Esophagus muscularis mucosa (tissue), 4 donors: ENCODE data around the gene C11orf21. TPM values are rescaled to one million over a fixed set of nuclear protein-coding genes. Genes with fewer than 3 reads are reported as not detected.
A peak's percentile ranks its signal among the peaks of the same experiment; 100 is the strongest.

ENCODE experiments used
- DNase-seq: peaks from one replicate; pipeline ENCODE4 v3.0.0-alpha.2; 2017; ENCODE audit errors: extremely low spot score
- H3K27ac ChIP-seq, 4 donors: fragments of 200-600 bp; sonication (generic); replicated peaks in 1 of 4; 1 replicate in 3 of 4; 2 replicates in 1 of 4; pipeline ENCODE4 v1.5.1; 2016 to 2019; ENCODE audit warnings: mild to moderate bottlenecking in 1 of 4
- H3K27me3 ChIP-seq, 4 donors: fragments of 200-600 bp; sonication (generic); one replicate each; pipeline versions ENCODE4 v1.5.1 to v1.6.0; 2016 to 2019
- H3K36me3 ChIP-seq, 4 donors: fragments of 200-600 bp; sonication (generic); one replicate each; pipeline ENCODE4 v1.5.1; 2016 to 2019
- H3K4me1 ChIP-seq, 4 donors: fragments of 200-600 bp; sonication (generic); one replicate each; pipeline ENCODE4 v1.5.1; 2016 to 2019
- H3K4me3 ChIP-seq, 4 donors: fragments of 200-600 bp; sonication (generic); 1 replicate in 2 of 4; 2 replicates in 2 of 4; pipeline ENCODE4 v1.5.1; 2016 to 2019; ENCODE audit warnings: mild to moderate bottlenecking in 4 of 4, moderate library complexity in 1 of 4
- H3K9me3 ChIP-seq, 4 donors: fragments of 200-600 bp; sonication (generic); 1 replicate in 3 of 4; 2 replicates in 1 of 4; pipeline ENCODE4 v1.5.1; 2016 to 2019
- EP300 ChIP-seq: sonication (generic); formaldehyde crosslinking; IDR thresholded peaks from one replicate; pipeline ENCODE4 v1.6.1; 2017; ENCODE audit warnings: antibody characterized with exemption
- POLR2A ChIP-seq: fragments of 450-650 bp; IDR thresholded peaks from one replicate; pipeline ENCODE4 v1.6.1; 2017; ENCODE audit warnings: antibody characterized with exemption, moderate library complexity, mild to moderate bottlenecking, low read depth
- POLR2AphosphoS5 ChIP-seq, 2 donors: sonication (generic); formaldehyde crosslinking; IDR thresholded peaks; one replicate each; pipeline ENCODE4 v1.6.1; 2017; ENCODE audit warnings: antibody characterized with exemption in 2 of 2
- WGBS: methylation state at CpG from one replicate; pipeline ENCODE4 v1.1.5; 2018; 5-methylcytosine and 5-hydroxymethylcytosine counted together
- intact Hi-C: fragments of 100-400 bp; cut with DNase I; formaldehyde crosslinking; loops from one replicate; pipeline ENCODE4 v1.15.1; 2023
- total RNA-seq, 4 donors: library from RNA; depleted of rRNA; stranded (reverse); fragments of >200 nt; gene quantifications; one replicate each; pipeline versions ENCODE4 v1.1.0 to v1.2.1, GENCODE V29; 2016
- TF ChIP-seq, protein P1 (sequence below), 3 experiments: fragments of 200-600 bp in 2 of 3; fragments of 450-650 bp in 1 of 3; sonication (generic) in 2 of 3; IDR thresholded peaks; one replicate each; pipeline ENCODE4 v1.5.1; 2017 to 2019; ENCODE audit warnings: antibody characterized with exemption in 3 of 3, mild to moderate bottlenecking in 2 of 3, moderate library complexity in 1 of 3

Gene C11orf21
- total RNA-seq, 4 donors from 2014 or later = 0.29 to 1.2 (median 0.83) TPM; not detected in 1

DNA sequence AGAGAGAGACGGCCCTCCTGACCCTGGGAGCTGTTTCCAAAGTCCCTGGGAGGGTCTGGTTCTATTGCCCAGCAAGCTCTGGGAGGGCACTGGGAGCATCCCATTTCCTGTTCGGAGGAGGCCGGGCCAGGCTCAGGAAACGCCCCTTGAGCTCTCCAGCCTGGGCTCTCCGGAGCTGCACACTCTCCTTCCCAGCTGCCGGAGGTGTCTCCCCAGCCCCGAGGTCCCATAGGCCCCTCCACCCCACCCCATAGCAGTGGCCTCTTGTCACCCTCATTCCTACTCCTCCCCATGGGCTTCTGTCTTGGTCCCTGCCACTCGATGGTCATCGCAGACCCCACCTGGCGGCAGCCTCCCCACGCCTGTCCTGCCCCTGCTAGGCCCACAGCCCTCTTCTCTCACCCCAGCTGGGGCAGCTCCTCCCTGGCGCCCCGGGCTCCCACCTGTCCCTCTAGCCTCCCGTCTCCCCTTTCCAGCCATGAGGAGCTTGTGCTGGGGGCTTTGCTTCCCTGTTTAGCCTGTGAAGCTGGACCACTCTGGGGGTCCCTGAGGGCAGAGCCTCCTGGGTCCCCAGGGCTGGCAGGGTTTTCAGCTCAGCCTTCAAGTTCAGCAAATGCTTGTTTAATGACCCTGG lies 2.9 kb upstream of the C11orf21 start:
- peaks cover 50 to 59% (median 54%) of the 10 kb centered on the region in 4 donors for H3K4me1 ChIP-seq
- no peaks in the 10 kb centered on the region for H3K9me3 ChIP-seq
- no peak for DNase-seq
- intact Hi-C loops = loop anchor here (1.0 to 10.0 kb wide), 5 partner anchors 72 to 593 kb away; partner anchors contain the start of gene CD81
- no peak overlapping the region for H3K4me3 ChIP-seq
- 83% methylated on average over 13 of the region's 14 CpGs for WGBS
- no peaks in the 10 kb centered on the region for H3K27me3 ChIP-seq
- no peaks in the 10 kb centered on the region for H3K36me3 ChIP-seq
- TF ChIP-seq POLR2AphosphoS5 (IDR thresholded peaks at IDR 0.05) = no peak
- no peak for TF ChIP-seq POLR2A
- TF ChIP-seq, protein P1, sequence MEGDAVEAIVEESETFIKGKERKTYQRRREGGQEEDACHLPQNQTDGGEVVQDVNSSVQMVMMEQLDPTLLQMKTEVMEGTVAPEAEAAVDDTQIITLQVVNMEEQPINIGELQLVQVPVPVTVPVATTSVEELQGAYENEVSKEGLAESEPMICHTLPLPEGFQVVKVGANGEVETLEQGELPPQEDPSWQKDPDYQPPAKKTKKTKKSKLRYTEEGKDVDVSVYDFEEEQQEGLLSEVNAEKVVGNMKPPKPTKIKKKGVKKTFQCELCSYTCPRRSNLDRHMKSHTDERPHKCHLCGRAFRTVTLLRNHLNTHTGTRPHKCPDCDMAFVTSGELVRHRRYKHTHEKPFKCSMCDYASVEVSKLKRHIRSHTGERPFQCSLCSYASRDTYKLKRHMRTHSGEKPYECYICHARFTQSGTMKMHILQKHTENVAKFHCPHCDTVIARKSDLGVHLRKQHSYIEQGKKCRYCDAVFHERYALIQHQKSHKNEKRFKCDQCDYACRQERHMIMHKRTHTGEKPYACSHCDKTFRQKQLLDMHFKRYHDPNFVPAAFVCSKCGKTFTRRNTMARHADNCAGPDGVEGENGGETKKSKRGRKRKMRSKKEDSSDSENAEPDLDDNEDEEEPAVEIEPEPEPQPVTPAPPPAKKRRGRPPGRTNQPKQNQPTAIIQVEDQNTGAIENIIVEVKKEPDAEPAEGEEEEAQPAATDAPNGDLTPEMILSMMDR (IDR thresholded peaks at IDR 0.05) = no peak
- TF ChIP-seq EP300 = no peak
- peak overlapping the region; percentile 79 to 89 (median 88) for H3K27ac ChIP-seq

DNA sequence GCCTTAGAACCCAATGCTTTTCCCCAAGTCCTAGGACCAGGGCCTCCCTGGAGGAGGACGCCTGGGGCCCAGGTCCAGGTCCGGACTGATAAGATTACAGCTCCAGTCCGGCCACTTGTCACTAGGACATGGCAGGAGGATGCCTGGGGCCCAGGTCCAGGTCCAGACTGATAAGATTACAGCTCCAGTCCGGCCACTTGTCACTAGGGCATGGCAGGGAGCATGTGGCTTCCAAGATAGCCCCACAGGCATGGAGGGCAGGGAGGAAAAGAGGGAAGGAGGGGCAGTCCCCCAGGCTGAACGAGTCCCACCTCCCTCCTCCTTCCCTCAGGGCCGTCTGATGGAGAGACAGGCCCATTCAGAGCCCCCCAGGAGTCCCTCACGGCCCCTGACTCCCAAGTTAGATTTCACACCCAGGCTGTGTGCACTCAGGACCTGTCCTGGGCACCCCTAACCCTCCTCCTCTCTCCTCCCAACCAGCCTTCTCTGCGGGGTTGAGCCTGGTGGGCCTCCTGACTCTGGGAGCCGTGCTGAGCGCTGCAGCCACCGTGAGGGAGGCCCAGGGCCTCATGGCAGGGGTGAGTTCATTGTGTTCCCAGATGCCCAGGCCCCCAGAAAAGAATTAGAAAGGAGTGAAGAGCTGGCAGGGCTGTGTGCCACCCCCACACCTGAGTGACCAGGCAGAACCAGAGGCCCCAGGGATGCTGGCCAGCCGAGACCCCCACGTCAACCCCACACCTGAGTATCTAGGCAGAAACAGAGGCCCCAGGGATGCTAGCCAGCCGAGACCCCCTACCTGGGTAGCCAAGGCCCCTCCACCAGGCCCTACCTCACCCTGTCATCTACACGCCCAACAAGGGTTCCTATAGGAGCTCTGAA lies 2.1 kb upstream of the C11orf21 start:
- H3K27me3 ChIP-seq = no peaks in the 10 kb centered on the region
- H3K9me3 ChIP-seq = no peaks in the 10 kb centered on the region
- WGBS = 71% methylated on average over 12 of the region's 15 CpGs
- H3K4me3 ChIP-seq = no peak overlapping the region
- no peak for DNase-seq
- no peaks in the 10 kb centered on the region for H3K36me3 ChIP-seq
- H3K4me1 ChIP-seq = peaks cover 50 to 59% (median 54%) of the 10 kb centered on the region in 4 donors
- no peak for TF ChIP-seq POLR2A
- TF ChIP-seq, protein P1 (IDR thresholded peaks at IDR 0.05) = no peak
- no peak for TF ChIP-seq POLR2AphosphoS5 (IDR thresholded peaks at IDR 0.05)
- TF ChIP-seq EP300 = no peak
- H3K27ac ChIP-seq = peak overlapping the region in 2 of 4 donors; percentile 88 to 89
- intact Hi-C loops = loop anchor here (2.0 to 10.0 kb wide), 3 partner anchors 73 to 231 kb away; partner anchors contain the start of gene CD81

DNA sequence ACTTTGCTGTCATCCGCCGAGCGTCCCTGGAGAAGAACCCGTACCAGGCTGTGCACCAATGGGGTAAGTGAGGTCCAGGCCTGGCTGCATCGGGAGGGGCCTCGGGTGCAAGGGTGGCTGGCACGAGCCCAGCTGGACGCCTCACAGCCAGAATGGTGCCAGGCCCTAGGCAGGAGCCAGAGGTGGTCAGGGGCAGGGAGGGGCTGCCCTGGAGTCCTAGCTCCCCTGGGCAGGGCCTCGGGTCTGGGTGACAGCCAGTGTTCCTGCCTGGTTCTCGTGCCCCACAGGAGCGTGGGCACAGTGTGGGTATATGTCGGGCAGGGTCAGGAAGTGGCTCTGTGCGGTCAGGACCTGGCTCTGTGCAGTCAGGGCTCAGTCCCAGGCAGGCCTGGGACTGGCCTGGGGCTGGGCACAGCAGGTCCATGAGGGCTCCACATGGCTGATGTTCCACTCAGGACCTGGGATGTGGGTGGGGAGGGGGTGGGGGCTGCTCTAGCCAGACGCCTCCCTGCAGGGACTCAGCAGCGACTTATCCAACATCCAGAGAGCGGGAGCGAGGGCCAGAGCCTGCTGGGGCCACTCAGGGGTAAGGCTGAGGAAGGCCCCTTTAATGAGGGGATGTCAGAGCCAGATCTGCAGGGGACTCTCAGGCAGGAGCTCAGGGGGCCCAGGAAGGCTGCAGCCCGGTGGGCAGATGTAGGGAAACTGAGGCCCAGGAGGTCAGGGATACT lies 1.3 kb upstream of the C11orf21 start:
- TF ChIP-seq EP300 = no peak
- TF ChIP-seq, protein P1 (IDR thresholded peaks at IDR 0.05) = no peak
- no peak for TF ChIP-seq POLR2A
- TF ChIP-seq POLR2AphosphoS5 (IDR thresholded peaks at IDR 0.05) = no peak
- Histone ChIP-seq H3K9me3 (no peaks in the 10 kb centered on the region), H3K27ac (peak overlapping the region in 1 of 4 donors; percentile 88), H3K36me3 (no peaks in the 10 kb centered on the region), H3K4me3 (peak overlapping the region in 2 of 4 donors; percentile 7 to 18), H3K4me1 (peaks cover 50 to 59% (median 54%) of the 10 kb centered on the region in 4 donors), H3K27me3 (peaks cover 0 to 5% (median 0%) of the 10 kb centered on the region in 4 donors)
- WGBS = 79% methylated on average over 4 of the region's 18 CpGs
- intact Hi-C loops = loop anchor here (10.0 kb wide), 1 partner anchor 232 kb away; no protein-coding TSS in a partner anchor
- no peak for DNase-seq

DNA sequence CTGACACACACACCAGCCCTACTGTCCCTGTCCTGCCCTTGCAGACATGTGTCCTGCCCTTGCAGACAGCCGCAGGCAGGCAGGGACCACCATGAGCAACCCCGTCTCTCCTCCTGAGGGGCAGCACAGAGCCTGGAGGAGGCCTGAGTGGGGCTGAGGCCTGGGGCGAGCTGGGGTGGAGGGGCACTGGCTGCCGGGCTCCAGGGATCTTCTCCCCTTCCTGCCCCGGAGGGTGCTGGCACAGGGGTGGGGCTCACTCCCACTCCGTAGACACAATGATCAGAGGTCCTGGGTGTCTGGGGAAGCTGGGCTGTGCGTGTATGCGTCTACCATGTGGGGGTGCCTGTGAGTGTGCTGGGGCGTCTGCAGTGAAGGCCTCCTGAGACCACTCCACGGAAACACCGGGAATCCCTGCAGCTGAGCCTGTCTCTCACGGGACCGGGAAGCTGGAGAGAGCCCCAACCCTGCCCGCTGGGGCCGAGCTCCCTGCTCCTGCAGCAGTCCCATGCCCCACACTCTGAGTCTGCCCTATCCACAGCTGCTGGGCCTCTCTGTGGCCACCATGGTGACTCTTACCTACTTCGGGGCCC lies 683 bp upstream of the C11orf21 start:
- Histone ChIP-seq H3K4me3 (peak overlapping the region in 3 of 4 donors; percentile 7 to 28 (median 11)), H3K4me1 (peaks cover 46 to 55% (median 49%) of the 10 kb centered on the region in 4 donors), H3K36me3 (no peaks in the 10 kb centered on the region), H3K27ac (peak overlapping the region in 1 of 4 donors; percentile 26), H3K9me3 (no peaks in the 10 kb centered on the region), H3K27me3 (peaks cover 0 to 10% (median 0%) of the 10 kb centered on the region in 4 donors)
- TF ChIP-seq EP300 (no peak), POLR2AphosphoS5 (IDR thresholded peaks at IDR 0.05) (no peak), POLR2A (no peak)
- TF ChIP-seq, protein P1 (IDR thresholded peaks at IDR 0.05) = no peak
- peak; percentile 91 for DNase-seq
- no CpG with 5 or more reads among the region's 16 CpGs for WGBS
- intact Hi-C loops = loop anchor here (10.0 kb wide), 1 partner anchor 232 kb away; no protein-coding TSS in a partner anchor
